ENCODE measurements around the gene KIF11.

KIF11 gene

GRCh38 chr10:92678206-92678605 is 85.3 kb downstream of the KIF11 start:
- DNase-seq (ENCODE audit: low spot score): no peak

GRCh38 chr10:92681306-92681834 is 88.4 kb downstream of the KIF11 start:
- no peak for DNase-seq (ENCODE audit: low spot score)

- DNase-seq (ENCODE audit: low spot score): no peak
Observed at GRCh38 chr10:92688573-92688926, 95.6 kb downstream of the KIF11 start.

- DNase-seq (ENCODE audit: low spot score): peak; percentile 45
Observed at GRCh38 chr10:92688927-92689662, 96.2 kb downstream of the KIF11 start.

DNA sequence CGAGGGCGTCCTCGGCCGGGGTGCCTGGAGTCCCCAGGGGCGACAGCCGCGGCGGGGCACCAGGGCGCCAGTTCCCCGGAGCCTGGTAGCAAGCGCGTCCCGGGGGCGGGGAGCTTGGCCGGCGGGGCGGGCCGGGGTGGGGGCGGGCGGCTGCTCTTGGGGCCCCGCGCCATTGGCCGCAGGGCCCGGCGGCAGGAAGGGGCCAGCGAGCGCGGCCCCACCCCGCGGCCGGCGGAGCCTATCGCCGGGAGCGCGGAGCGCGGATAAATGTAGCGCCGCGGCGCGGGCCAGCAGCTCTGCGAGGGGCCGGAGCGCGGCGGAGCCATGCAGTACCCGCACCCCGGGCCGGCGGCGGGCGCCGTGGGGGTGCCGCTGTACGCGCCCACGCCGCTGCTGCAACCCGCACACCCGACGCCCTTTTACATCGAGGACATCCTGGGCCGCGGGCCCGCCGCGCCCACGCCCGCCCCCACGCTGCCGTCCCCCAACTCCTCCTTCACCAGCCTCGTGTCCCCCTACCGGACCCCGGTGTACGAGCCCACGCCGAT is 96.8 kb downstream of the KIF11 start, which contains the start of gene HHEX:
Gene HHEX (plus strand): TSS at position 293 of the 548 bp plus-strand sequence. CDS start 32 bp downstream, at position 325.
- peak; percentile 94 for DNase-seq (ENCODE audit: low spot score)

DNA sequence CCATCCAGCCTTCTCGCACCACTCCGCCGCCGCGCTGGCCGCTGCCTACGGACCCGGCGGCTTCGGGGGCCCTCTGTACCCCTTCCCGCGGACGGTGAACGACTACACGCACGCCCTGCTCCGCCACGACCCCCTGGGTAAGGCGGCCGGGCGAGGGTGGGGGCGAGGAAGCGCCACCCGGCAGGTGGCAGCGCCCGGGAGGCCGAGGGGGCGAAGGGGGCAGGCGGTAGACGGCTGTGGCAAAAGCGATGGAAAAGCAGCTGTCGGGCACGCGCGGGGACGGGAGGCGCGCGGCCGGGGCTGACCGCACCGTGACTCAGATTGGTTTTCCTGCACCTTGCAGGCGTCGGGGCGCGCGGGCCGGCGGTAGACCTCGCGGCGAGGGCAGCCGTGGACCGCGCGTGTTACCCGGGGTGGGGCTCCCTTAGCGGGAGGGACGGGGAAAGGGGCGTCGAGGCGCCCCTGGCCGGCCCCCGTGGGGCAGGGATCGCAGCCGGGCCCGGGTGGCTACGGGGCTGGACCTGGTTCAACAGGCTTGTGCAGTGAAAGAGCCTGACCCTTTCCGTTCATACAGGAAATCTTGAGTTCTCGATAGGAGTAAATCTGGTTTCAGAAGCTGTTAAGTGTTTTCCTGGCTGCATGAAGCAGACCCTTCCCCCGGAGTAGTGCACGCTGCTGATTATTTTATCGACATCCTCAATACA is 97.4 kb downstream of the KIF11 start:
- DNase-seq (ENCODE audit: low spot score): peak; percentile 83

DNA sequence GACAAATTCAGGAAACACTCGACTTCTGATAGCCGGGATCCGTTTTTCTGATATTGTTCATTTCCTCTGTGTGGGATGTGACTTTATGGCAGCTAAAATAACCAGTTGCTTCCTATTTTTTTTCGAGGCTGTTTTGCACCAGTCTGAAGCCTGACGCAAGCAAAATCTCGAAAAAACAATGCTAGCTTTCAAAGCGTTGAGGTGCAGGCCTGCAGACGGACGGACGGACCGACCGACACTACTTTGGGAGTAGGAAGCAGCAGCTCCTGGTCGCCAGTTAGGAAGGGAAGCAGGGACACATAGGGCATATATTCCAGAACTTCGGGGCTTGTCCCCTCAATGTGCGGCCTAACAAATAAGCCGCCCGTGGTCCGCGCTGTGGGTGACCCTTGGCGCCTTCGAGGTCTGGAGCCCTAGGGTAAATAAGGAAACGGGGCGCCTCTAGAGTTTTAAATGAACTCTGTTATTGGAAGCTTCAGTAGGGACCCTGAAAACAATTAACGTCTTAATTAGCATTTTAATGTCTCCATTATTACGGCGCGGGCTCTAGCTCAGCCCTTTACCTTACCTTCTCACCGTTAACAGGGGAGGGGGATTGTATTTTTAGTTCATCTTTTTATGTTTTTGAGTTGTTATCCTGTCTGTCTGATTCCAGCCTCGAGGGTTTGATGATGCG is 98.1 kb downstream of the KIF11 start:
- DNase-seq (ENCODE audit: low spot score): no peak

DNA sequence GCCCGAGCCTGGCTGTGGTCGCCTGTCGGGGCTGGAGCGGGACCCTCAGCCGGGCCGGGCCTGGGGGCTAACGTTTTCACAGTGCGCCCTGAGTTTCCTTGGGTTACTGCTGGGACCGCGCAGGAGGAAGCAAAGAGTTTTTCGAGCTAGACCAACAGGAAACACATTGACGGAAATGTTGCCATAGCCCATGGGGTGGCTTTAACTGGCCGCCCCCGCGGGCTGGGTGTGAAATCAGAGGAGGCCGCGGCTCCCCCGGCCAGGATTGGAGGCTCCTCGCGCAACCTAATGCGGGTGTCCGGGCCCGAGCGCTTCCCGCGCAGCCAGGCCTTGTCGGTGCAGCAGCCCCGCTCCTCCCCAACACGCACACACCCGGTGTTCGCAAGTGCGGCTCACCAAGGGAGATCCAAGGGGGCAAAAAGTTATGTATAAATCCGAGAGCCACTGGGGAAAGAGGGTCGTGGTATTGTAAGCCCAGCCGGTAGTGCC is 98.7 kb downstream of the KIF11 start:
- DNase-seq (ENCODE audit: low spot score): no peak

DNA sequence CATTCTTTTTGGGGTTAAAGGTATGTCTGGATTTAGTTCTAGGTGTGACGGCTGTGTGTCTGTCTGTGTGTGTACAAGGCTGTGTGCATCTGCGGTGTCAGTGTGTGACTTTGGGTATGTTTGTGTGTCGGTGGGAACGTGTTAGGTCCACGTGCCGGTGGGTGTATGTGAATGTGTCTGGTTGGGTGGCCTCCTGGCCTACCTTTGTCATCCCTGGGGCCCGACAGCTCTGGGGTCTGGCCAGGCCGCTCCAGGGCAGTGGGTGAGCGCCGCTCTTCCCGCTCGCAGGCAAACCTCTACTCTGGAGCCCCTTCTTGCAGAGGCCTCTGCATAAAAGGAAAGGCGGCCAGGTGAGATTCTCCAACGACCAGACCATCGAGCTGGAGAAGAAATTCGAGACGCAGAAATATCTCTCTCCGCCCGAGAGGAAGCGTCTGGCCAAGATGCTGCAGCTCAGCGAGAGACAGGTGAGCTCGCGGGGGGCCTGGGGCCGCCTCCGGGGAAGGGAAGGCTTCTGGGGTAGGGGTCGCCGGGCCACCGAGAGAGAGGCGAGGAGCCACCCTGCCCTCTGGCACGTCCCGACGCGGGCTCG is 99.2 kb downstream of the KIF11 start:
- no peak for DNase-seq (ENCODE audit: low spot score)

- DNase-seq (ENCODE audit: low spot score): no peak
Observed at GRCh38 chr10:92692697-92693533, 100.0 kb downstream of the KIF11 start.

- no peak for DNase-seq (ENCODE audit: low spot score)
Observed at GRCh38 chr10:92693534-92693893, 100.6 kb downstream of the KIF11 start.

GRCh38 chr10:92695679-92696605 is 103.0 kb downstream of the KIF11 start:
- peak; percentile 86 for DNase-seq (ENCODE audit: low spot score)

- peak; percentile 28 for DNase-seq (ENCODE audit: low spot score)
Observed at GRCh38 chr10:92696606-92697383, 103.9 kb downstream of the KIF11 start.

- no peak for DNase-seq (ENCODE audit: low spot score)
Observed at GRCh38 chr10:92697663-92698511, 105.0 kb downstream of the KIF11 start.

DNA sequence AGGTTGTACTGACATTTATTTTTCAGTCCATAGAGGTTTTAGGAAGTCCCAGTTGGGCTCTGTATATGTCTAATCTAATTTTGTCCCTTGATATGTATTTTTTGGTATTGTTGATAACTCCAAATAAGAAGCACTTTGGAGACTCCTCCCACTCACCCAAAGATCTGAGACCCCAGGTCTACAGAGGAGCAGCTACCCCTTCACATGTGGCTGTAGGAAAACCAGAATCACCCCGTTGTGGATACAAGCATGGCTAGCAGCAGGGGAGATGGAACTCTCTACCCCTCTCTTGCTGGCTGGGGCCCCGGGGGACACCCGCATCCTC is 106.2 kb downstream of the KIF11 start:
- no peak for DNase-seq (ENCODE audit: low spot score)

DNA sequence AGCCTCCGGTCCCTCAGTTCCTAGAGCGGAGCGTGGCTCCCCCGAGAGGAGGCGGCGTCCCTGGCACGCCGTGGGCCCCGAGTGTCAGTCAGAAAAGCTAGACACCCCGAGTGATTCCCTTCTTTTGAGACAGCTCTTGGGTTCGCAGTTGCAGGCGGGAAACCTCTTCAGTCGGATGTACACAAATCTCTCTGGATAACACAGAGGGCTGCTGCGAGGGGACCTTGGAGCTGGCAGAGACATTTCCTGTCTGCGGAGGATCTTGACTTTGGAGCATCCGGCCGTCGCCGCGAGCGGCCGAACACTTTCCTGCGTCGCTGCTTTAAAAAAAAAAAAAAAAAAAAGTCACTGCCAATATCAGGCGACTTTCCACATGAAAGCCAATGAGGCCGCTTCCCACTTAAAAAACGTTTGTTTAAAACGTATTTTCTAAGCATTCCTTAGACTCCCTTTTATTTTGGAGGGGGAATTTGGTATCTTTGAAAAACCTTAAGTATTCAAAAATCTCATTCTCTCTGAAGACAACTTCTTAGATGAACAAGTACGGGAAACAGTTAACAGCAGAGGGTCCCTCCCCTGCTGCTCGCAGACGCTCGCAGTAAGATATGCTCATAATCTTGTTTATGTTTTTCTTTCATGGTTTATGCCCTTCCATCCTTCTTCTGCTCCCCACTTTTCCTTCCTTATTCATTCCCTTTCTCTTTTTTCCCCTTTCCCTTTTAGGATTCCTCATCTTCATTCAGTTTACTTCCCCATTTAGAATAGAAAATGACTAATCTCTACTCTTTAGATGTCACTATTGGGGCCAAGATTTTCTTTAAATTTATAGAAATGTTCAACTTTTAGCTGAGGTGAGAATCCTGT is 106.8 kb downstream of the KIF11 start:
- DNase-seq (ENCODE audit: low spot score): peak; percentile 51

DNA sequence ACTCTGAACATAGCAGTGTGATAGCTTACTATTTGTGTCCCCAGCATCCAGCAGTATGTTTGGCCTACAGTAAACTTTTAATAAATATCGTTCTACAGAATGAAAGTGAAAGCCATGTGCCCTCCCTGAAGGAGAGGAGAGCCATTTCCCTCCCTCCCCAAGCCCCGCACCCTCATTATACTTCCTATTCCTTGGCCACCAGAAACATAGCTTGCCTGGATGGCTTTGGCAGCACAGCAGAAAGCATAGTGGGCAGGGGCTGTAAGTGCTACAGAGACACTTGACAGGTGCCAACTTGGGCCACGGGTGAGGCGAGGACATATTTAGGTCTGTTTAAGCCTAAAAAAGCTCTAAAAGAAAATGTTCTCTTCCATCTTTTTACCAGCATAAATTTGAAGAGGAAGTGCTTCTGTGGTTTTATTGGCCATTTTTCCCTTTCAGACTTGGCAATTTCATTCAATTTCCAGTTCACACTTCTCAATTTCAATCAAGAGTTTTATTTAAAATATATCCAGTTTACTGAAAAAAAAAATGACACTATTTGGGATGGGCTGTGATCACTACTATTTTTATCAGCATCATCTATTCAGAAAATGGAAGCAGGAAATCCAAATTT is 109.5 kb downstream of the KIF11 start:
- no peak for DNase-seq (ENCODE audit: low spot score)
